Spleen (tissue), 11 donors: ENCODE data around the gene ATP8A2. TPM values are rescaled to one million over a fixed set of nuclear protein-coding genes. Genes with fewer than 3 reads are reported as not detected.

Experiments used
- DNase-seq: peaks from one replicate; pipeline ENCODE4 v3.0.0-alpha.2; 2020
- H3K27ac ChIP-seq, 8 donors: fragments of 200-600 bp; sonication (generic) in 7 of 8; 1 replicate in 4 of 8; 2 replicates in 4 of 8; pipeline versions ENCODE4 v1.5.0 to v1.8.0; 2016 to 2021; ENCODE audit warnings: inconsistent platforms in 4 of 8, mild to moderate bottlenecking in 4 of 8, moderate library complexity in 1 of 8
- H3K27me3 ChIP-seq, 7 donors: fragments of 200-600 bp; sonication (generic) in 6 of 7; replicated peaks in 1 of 7; 1 replicate in 4 of 7; 2 replicates in 3 of 7; pipeline versions ENCODE4 v1.5.0 to v1.8.0; 2016 to 2021; ENCODE audit warnings: inconsistent platforms in 3 of 7, mild to moderate bottlenecking in 1 of 7
- H3K36me3 ChIP-seq, 6 donors: fragments of 200-600 bp; sonication (generic) in 5 of 6; 1 replicate in 4 of 6; 2 replicates in 2 of 6; pipeline versions ENCODE4 v1.5.0 to v1.8.0; 2016 to 2021; ENCODE audit warnings: inconsistent platforms in 2 of 6
- H3K4me1 ChIP-seq, 6 donors: fragments of 200-600 bp; sonication (generic) in 5 of 6; 1 replicate in 3 of 6; 2 replicates in 3 of 6; pipeline versions ENCODE4 v1.5.0 to v1.8.0; 2016 to 2021; ENCODE audit warnings: inconsistent platforms in 3 of 6
- H3K4me3 ChIP-seq, 8 donors: fragments of 200-600 bp; sonication (generic) in 7 of 8; 1 replicate in 4 of 8; 2 replicates in 4 of 8; pipeline versions ENCODE4 v1.5.0 to v1.8.0; 2016 to 2021; ENCODE audit warnings: inconsistent platforms in 4 of 8, mild to moderate bottlenecking in 4 of 8, moderate library complexity in 2 of 8
- H3K9me3 ChIP-seq, 8 donors: fragments of 200-600 bp; sonication (generic) in 7 of 8; 1 replicate in 4 of 8; 2 replicates in 4 of 8; pipeline versions ENCODE4 v1.5.0 to v1.8.0; 2016 to 2021; ENCODE audit warnings: inconsistent platforms in 4 of 8
- POLR2A ChIP-seq, 3 donors: fragments of 450-650 bp; IDR thresholded peaks; one replicate each; pipeline ENCODE4 v1.5.1; 2017; ENCODE audit warnings: antibody characterized with exemption in 3 of 3, mild to moderate bottlenecking in 1 of 3
- POLR2AphosphoS5 ChIP-seq, 3 donors: sonication (generic); formaldehyde crosslinking; IDR thresholded peaks; one replicate each; pipeline ENCODE4 v1.5.1; 2017; ENCODE audit warnings: antibody characterized with exemption in 3 of 3
- WGBS, 5 donors: extraction: QIAGEN DNeasy Blood & Tissue Kit in 3 of 5; methylation state at CpG; one replicate each; pipeline versions ENCODE4 v1.1.5 to v1.1.7; 2013 to 2018; 5-methylcytosine and 5-hydroxymethylcytosine counted together
- intact Hi-C: fragments of 100-400 bp; cut with DNase I; formaldehyde crosslinking; loops from one replicate; pipeline ENCODE4 v1.15.0; 2023; ENCODE audit warnings: low total_unique reads
- polyA plus RNA-seq, 3 donors: library from polyadenylated mRNA; stranded (reverse); fragments of 200-250 nt; gene quantifications; one replicate each; pipeline ENCODE4 v1.2.1, GENCODE V29; 2013
- total RNA-seq, 7 donors: library from RNA; depleted of rRNA in 3 of 7; stranded (reverse); fragments of >200 nt in 3 of 7; fragmentation: NEBNext Ultra II Directional in 4 of 7; extraction: Animal tissue kit (Norgen Biotek cat#: 25700) in 4 of 7; gene quantifications; one replicate each; pipeline versions ENCODE4 v1.1.0 to v1.2.1, GENCODE V29; 2016 to 2021
- TF ChIP-seq, protein P1 (sequence below), 11 experiments: fragments of 200-600 bp in 7 of 11; fragments of 450-650 bp in 4 of 11; sonication (generic) in 4 of 11; IDR thresholded peaks in 8 of 11; conservative IDR thresholded peaks in 3 of 11; 1 replicate in 7 of 11; 2 replicates in 4 of 11; pipeline versions ENCODE4 v1.4.0 to v1.8.0; 2016 to 2021; ENCODE audit warnings: antibody characterized with exemption in 11 of 11, inconsistent platforms in 4 of 11, mild to moderate bottlenecking in 1 of 11
- donor health status: healthy with polysubstance abuse.
- donor health status: DM: no; HTN: no; CAD: no; lungs with moderate emphysema.
- donor health status: DM: no; HTN: no; CAD: no.
- donor health status: Bipolar disorder and iron deficiency.
- donor health status: healthy.
- donor health status: DM: no; HTN: no; CAD: no.
- donor health status: DM: yes; HTN: yes; CAD: no.

Gene ATP8A2
- total and polyA plus RNA-seq, 10 donors = 0.09 to 0.46 (median 0.25) TPM

DNA sequence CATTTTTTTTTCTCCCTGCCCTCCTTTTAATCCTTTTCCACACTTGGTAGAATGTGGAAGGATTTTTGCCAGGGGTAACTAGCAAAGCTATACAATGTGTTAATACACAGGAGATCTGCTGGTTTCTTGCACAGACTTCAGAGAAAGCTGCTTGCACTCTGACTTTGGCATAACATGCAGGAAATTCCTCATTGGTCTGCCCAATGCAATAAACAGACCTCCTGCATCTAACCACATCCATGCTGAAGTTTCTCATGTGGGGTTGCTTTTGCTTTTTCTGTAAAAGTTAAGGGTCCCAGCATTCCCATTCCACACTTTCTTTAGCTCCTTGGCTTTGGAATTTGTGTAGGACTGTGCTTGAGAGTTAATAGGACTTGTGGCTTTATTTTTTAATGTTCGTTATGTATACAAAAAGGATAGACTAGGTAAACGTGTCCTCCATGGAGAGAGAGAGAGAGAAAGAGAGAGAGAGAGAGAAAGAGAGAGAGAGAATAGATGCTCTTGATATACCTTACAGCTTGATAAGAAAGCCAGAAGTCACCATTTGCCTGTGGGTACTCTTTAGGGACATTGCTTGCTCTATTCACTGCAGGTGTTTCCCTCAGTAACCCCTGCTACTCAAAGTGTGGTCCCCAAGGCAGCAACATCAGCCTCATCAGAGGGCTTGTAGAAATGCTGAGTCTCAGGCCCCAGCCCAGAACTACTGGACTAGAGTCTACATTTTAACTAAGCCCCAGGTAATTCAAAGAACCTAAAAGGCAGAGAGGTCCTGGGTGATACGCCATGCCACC is 509.6 kb downstream of the ATP8A2 start:
- 73 to 87% (median 78%) methylated on average over 3 of the region's 3 CpGs for WGBS, 5 donors
- Histone ChIP-seq H3K4me3 (no peak overlapping the region), H3K4me1 (no peaks in the 10 kb centered on the region), H3K9me3 (no peaks in the 10 kb centered on the region), H3K36me3 (no peaks in the 10 kb centered on the region), H3K27me3 (peaks cover 0 to 6% (median 0%) of the 10 kb centered on the region in 7 donors), H3K27ac (no peak overlapping the region)
- no peak for DNase-seq
- intact Hi-C loops = no loop called here
- TF ChIP-seq, protein P1, sequence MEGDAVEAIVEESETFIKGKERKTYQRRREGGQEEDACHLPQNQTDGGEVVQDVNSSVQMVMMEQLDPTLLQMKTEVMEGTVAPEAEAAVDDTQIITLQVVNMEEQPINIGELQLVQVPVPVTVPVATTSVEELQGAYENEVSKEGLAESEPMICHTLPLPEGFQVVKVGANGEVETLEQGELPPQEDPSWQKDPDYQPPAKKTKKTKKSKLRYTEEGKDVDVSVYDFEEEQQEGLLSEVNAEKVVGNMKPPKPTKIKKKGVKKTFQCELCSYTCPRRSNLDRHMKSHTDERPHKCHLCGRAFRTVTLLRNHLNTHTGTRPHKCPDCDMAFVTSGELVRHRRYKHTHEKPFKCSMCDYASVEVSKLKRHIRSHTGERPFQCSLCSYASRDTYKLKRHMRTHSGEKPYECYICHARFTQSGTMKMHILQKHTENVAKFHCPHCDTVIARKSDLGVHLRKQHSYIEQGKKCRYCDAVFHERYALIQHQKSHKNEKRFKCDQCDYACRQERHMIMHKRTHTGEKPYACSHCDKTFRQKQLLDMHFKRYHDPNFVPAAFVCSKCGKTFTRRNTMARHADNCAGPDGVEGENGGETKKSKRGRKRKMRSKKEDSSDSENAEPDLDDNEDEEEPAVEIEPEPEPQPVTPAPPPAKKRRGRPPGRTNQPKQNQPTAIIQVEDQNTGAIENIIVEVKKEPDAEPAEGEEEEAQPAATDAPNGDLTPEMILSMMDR (IDR thresholded peaks at IDR 0.05 in 8 of 11, conservative IDR thresholded peaks at IDR 0.05 in 3 of 11) = no peak
- TF ChIP-seq POLR2A (IDR thresholded peaks at IDR 0.05) = no peak
- TF ChIP-seq POLR2AphosphoS5 (IDR thresholded peaks at IDR 0.05) = no peak

DNA sequence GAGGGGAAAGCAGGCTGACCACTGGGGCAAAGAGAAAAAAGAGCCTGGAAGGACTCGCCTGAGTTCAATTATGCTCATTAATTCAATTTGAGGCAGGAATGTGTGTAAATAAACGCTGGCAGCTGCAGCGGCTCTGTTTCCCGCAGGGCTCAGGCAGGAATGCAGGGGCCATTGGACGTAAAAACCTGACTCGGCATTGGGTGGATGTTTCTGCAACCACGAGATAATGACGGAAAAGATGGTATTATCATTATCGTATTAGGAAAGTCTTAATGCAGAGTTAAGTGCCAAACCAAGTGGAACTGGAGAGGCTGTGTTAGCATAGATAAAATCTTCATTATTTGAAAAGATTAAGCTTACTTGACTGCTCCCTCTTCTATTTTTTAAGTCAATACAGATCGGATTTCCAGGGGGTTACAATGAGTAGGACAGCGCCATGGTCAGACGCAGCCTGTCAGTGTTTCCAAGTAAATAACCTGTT is 510.2 kb downstream of the ATP8A2 start:
- no peaks in the 10 kb centered on the region for H3K36me3 ChIP-seq
- no peak overlapping the region for H3K27ac ChIP-seq
- no peak overlapping the region for H3K4me3 ChIP-seq
- no peak for TF ChIP-seq POLR2AphosphoS5 (IDR thresholded peaks at IDR 0.05)
- no peak for TF ChIP-seq POLR2A (IDR thresholded peaks at IDR 0.05)
- TF ChIP-seq, protein P1 (IDR thresholded peaks at IDR 0.05 in 8 of 11, conservative IDR thresholded peaks at IDR 0.05 in 3 of 11) = no peak
- no peaks in the 10 kb centered on the region for H3K4me1 ChIP-seq
- H3K9me3 ChIP-seq = no peaks in the 10 kb centered on the region
- 61 to 68% (median 63%) methylated on average over 12 of the region's 12 CpGs for WGBS, 5 donors
- H3K27me3 ChIP-seq = peaks cover 0 to 6% (median 0%) of the 10 kb centered on the region in 7 donors
- no peak for DNase-seq
- intact Hi-C loops = no loop called here

DNA sequence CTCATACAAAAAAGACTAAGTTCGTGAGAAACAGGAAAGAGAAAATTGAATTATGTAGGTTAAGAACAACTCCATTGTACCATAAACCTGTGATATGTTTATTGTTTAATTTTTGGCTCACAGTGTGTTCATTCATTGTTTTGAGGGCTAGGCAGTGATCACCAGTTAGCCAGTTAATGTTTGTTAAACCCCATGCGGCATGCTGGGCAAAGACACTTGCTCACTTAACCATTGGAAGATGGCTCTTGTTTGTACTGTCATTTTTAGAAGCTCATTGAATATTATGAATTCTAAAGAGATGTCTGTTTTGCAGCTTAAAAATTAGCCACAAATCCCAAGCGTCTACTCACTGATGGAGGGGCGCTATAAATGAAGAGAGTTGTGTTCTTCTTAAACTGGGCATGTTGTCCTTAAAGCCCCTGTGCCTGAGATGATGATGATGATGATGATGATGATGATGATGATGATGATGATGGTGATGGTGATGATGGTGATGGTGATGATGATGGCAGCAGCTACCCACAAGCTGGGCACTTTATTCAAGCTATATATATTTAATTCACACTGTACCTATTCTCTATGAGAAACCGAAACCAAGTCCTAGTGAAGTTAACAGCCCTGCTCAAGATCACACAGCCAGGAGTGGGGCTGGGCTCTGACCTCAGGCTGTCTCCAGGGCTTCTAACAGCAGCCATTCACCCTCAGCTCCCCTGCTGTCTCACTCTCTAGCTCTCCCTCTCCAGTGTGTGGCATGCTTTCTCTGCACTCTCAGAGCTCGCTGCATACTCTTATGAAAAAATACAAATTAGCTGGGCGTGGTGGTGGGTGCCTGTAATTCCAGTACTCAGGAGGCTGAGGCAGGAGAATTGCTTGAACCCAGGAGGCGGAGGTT is 510.9 kb downstream of the ATP8A2 start:
- Histone ChIP-seq H3K27ac (no peak overlapping the region), H3K27me3 (peaks cover 0 to 6% (median 0%) of the 10 kb centered on the region in 7 donors), H3K4me3 (no peak overlapping the region), H3K4me1 (no peaks in the 10 kb centered on the region), H3K36me3 (no peaks in the 10 kb centered on the region), H3K9me3 (no peaks in the 10 kb centered on the region)
- intact Hi-C loops = no loop called here
- no peak for DNase-seq
- WGBS, 5 donors = 87 to 90% (median 89%) methylated on average over 8 of the region's 8 CpGs
- no peak for TF ChIP-seq POLR2A (IDR thresholded peaks at IDR 0.05)
- TF ChIP-seq, protein P1 (IDR thresholded peaks at IDR 0.05 in 8 of 11, conservative IDR thresholded peaks at IDR 0.05 in 3 of 11) = no peak
- TF ChIP-seq POLR2AphosphoS5 (IDR thresholded peaks at IDR 0.05) = no peak
